ENCODE results near the gene TMEM178A.

TMEM178A gene

GRCh38 chr2:39665811-39666490 is at the start of gene TMEM178A:
Gene TMEM178A (plus strand): TSS chr2:39665917. CDS start chr2:39665975, 58 bp downstream.
- TF ChIP-seq ZFX (IDR thresholded peaks at IDR 0.05; ENCODE audit: borderline replicate concordance) (no peak), CTCF (IDR thresholded peaks at IDR 0.05) (no peak)
- H3K27ac ChIP-seq, result no peak within 1 kb of the TSS

DNA sequence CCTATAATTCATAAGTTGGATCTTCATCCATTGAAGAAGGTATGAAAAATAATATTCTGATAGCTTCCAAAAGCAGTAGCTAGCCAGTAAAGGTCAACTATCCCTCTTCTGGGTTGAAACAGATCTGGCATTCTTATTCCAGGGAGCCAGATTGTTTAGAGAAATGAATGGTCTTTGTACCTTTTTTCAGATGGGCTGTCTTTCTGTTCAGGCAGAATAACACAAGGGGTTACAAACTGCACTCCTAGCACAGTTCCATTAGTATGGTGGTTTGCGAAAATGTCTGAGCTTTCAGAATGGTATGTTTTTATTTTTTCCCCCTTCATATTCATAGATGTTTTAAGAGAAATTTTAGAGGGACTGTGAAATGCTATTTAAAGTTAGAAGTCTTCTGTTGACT is 47.5 kb upstream of the TMEM178A start:
- H3K27ac ChIP-seq, result no peak overlapping the region
- TF ChIP-seq ZFX (IDR thresholded peaks at IDR 0.05; ENCODE audit: borderline replicate concordance) (no peak), CTCF (IDR thresholded peaks at IDR 0.05) (no peak)

DNA sequence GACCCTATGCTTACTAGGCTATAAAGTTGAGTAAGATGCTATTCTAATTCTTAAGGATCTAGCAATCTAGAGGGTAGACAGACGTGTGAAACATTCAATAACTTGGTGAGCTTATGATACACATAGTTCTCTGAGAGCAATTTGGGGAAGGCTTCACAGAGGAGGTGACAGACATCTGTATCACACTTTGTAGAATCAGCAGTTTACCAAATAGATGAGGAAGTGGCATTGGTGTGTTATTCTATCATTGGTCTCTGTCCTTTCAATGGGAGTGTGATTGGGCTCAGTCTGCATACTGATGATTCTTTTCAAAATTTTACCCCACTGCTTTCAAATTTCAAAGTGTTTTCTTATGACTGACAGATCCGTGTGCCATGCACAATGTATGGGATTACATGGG is 47.0 kb upstream of the TMEM178A start:
- TF ChIP-seq ZFX (IDR thresholded peaks at IDR 0.05; ENCODE audit: borderline replicate concordance), result no peak
- TF ChIP-seq CTCF (IDR thresholded peaks at IDR 0.05), result no peak
- H3K27ac ChIP-seq, result no peak overlapping the region

GRCh38 chr2:39620067-39620466 is 45.6 kb upstream of the TMEM178A start:
- H3K27ac ChIP-seq, result no peak overlapping the region
- TF ChIP-seq CTCF (IDR thresholded peaks at IDR 0.05) (no peak), ZFX (IDR thresholded peaks at IDR 0.05; ENCODE audit: borderline replicate concordance) (no peak)

- H3K27ac ChIP-seq, result no peak overlapping the region
- TF ChIP-seq CTCF (IDR thresholded peaks at IDR 0.05), result no peak
- no peak for TF ChIP-seq ZFX (IDR thresholded peaks at IDR 0.05; ENCODE audit: borderline replicate concordance)
Measured at GRCh38 chr2:39621596-39621995, 44.1 kb upstream of the TMEM178A start.

- TF ChIP-seq CTCF (IDR thresholded peaks at IDR 0.05), result no peak
- TF ChIP-seq ZFX (IDR thresholded peaks at IDR 0.05; ENCODE audit: borderline replicate concordance), result no peak
- H3K27ac ChIP-seq, result no peak overlapping the region
Measured at GRCh38 chr2:39622860-39623259, 42.9 kb upstream of the TMEM178A start.

GRCh38 chr2:39623917-39624316 is 41.8 kb upstream of the TMEM178A start:
- no peak for TF ChIP-seq CTCF (IDR thresholded peaks at IDR 0.05)
- no peak for TF ChIP-seq ZFX (IDR thresholded peaks at IDR 0.05; ENCODE audit: borderline replicate concordance)
- no peak overlapping the region for H3K27ac ChIP-seq

Data from 22Rv1 (cell line).